Endodermal cell (in vitro differentiated cells): ENCODE data around the gene PICALM. TPM values are rescaled to one million over a fixed set of nuclear protein-coding genes. Genes with fewer than 3 reads are reported as not detected.
A peak's percentile ranks its signal among the peaks of the same experiment; 100 is the strongest.

Source experiments
- DNase-seq: peaks from one replicate; pipeline ENCODE4 v3.0.0-alpha.2; 2017
- H3K27ac ChIP-seq: 2 replicates; pipeline ENCODE4 v1.5.1; 2013; ENCODE audit warnings: mild to moderate bottlenecking, low read depth, low read length, moderate library complexity
- H3K27me3 ChIP-seq: 2 replicates; pipeline ENCODE4 v1.6.1; 2013; ENCODE audit warnings: mild to moderate bottlenecking, low read length, moderate library complexity; ENCODE audit not compliant: insufficient read depth, control insufficient read depth, poor library complexity, severe bottlenecking
- H3K36me3 ChIP-seq: 2 replicates; pipeline ENCODE4 v1.7.0; 2013; ENCODE audit warnings: mild to moderate bottlenecking, low read length, moderate library complexity; ENCODE audit not compliant: control insufficient read depth, insufficient read depth
- H3K4me1 ChIP-seq: one replicate; pipeline ENCODE4 v1.7.0; 2013; ENCODE audit warnings: low read length; ENCODE audit not compliant: control insufficient read depth, insufficient read depth
- H3K4me3 ChIP-seq: 2 replicates; pipeline ENCODE4 v1.5.1; 2013; ENCODE audit warnings: mild to moderate bottlenecking, low read length, moderate library complexity
- H3K9ac ChIP-seq: 2 replicates; pipeline ENCODE4 v1.6.1; 2013; ENCODE audit warnings: mild to moderate bottlenecking, low read length, moderate library complexity; ENCODE audit not compliant: poor library complexity, severe bottlenecking; ENCODE audit errors: extremely low read depth
- H3K9me3 ChIP-seq: 2 replicates; pipeline ENCODE4 v1.6.1; 2013; ENCODE audit warnings: mild to moderate bottlenecking, low read length, moderate library complexity; ENCODE audit not compliant: control insufficient read depth
- H3K27ac Mint-ChIP-seq: 2 replicates; pipeline ENCODE4 v1.8.0; 2020; ENCODE audit warnings: mixed read lengths
- H3K27me3 Mint-ChIP-seq: 2 replicates; pipeline ENCODE4 v1.8.0; 2021; ENCODE audit warnings: mild to moderate bottlenecking, mixed read lengths; ENCODE audit not compliant: insufficient read depth
- H3K36me3 Mint-ChIP-seq: 2 replicates; pipeline ENCODE4 v1.8.0; 2020; ENCODE audit warnings: low read depth, mixed read lengths
- H3K4me1 Mint-ChIP-seq: 2 replicates; pipeline ENCODE4 v1.8.0; 2020; ENCODE audit warnings: mixed read lengths
- H3K4me3 Mint-ChIP-seq: 2 replicates; pipeline ENCODE4 v1.8.0; 2020; ENCODE audit warnings: mild to moderate bottlenecking, moderate library complexity, mixed read lengths
- H3K9me3 Mint-ChIP-seq: 2 replicates; pipeline ENCODE4 v1.8.0; 2020; ENCODE audit warnings: mild to moderate bottlenecking, mixed read lengths
- WGBS, 2 experiments: methylation state at CpG; one replicate each; pipeline versions ENCODE4 v1.1.5 to v1.1.7; 2013; ENCODE audit warnings: missing lambda C conversion rate in 2 of 2, mixed read lengths in 1 of 2; ENCODE audit not compliant: insufficient coverage in 1 of 2, insufficient read length in 1 of 2; 5-methylcytosine and 5-hydroxymethylcytosine counted together
- total RNA-seq, 2 donors: library from RNA; stranded (reverse); fragmentation: NEBNext Ultra II Directional in 1 of 2; extraction: Animal tissue kit (Norgen Biotek cat#: 25700) in 1 of 2; gene quantifications; 2 replicates in 1 of 2; 3 replicates in 1 of 2; pipeline ENCODE4 v1.2.1, GENCODE V29; 2021
- TF ChIP-seq, protein P1 (sequence below): fragments of 200-600 bp; sonication (generic); conservative IDR thresholded peaks from 2 replicates; pipeline ENCODE4 v1.5.0; 2021; ENCODE audit warnings: antibody characterized with exemption, mild to moderate bottlenecking

Gene PICALM
- total RNA-seq, 2 donors from 2014 or later, result 120 to 129 TPM

DNA sequence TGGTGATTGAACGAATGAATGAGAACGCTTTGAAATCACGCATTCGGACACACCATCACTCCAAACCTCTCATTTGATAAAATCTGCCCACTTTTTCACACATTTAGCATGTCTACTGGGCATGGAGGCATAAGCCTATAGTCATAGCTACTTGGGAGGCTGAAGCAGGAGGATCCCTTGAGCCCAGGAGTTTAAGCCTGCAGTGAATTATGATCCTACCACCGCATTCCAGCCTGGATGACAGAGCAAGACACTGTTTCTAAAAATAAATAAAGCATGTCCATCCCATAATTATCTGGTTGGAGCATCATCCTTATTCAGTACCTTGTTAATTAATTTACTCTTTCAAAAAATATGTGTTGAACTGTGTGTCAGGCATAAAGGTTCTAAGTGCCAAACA lies 3.3 kb upstream of the PICALM start:
- Histone ChIP-seq H3K9me3 (no peaks in the 10 kb centered on the region), H3K27me3 (no peaks in the 10 kb centered on the region), H3K4me1 (peaks cover 4% of the 10 kb centered on the region), H3K27ac (no peak overlapping the region), H3K4me3 (no peak overlapping the region), H3K9ac (no peak overlapping the region), H3K36me3 (no peaks in the 10 kb centered on the region)
- H3K4me1 Mint-ChIP-seq, result peaks cover 13% of the 10 kb centered on the region
- peaks cover 6% of the 10 kb centered on the region for H3K27me3 Mint-ChIP-seq
- no peaks in the 10 kb centered on the region for H3K36me3 Mint-ChIP-seq
- no peaks in the 10 kb centered on the region for H3K9me3 Mint-ChIP-seq
- 100% methylated on average over 1 to 5 of the region's 5 CpGs for WGBS, 2 experiments
- no peak for DNase-seq
- TF ChIP-seq, protein P1, sequence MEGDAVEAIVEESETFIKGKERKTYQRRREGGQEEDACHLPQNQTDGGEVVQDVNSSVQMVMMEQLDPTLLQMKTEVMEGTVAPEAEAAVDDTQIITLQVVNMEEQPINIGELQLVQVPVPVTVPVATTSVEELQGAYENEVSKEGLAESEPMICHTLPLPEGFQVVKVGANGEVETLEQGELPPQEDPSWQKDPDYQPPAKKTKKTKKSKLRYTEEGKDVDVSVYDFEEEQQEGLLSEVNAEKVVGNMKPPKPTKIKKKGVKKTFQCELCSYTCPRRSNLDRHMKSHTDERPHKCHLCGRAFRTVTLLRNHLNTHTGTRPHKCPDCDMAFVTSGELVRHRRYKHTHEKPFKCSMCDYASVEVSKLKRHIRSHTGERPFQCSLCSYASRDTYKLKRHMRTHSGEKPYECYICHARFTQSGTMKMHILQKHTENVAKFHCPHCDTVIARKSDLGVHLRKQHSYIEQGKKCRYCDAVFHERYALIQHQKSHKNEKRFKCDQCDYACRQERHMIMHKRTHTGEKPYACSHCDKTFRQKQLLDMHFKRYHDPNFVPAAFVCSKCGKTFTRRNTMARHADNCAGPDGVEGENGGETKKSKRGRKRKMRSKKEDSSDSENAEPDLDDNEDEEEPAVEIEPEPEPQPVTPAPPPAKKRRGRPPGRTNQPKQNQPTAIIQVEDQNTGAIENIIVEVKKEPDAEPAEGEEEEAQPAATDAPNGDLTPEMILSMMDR, result no peak
- no peak overlapping the region for H3K27ac Mint-ChIP-seq
- H3K4me3 Mint-ChIP-seq, result no peak overlapping the region

DNA sequence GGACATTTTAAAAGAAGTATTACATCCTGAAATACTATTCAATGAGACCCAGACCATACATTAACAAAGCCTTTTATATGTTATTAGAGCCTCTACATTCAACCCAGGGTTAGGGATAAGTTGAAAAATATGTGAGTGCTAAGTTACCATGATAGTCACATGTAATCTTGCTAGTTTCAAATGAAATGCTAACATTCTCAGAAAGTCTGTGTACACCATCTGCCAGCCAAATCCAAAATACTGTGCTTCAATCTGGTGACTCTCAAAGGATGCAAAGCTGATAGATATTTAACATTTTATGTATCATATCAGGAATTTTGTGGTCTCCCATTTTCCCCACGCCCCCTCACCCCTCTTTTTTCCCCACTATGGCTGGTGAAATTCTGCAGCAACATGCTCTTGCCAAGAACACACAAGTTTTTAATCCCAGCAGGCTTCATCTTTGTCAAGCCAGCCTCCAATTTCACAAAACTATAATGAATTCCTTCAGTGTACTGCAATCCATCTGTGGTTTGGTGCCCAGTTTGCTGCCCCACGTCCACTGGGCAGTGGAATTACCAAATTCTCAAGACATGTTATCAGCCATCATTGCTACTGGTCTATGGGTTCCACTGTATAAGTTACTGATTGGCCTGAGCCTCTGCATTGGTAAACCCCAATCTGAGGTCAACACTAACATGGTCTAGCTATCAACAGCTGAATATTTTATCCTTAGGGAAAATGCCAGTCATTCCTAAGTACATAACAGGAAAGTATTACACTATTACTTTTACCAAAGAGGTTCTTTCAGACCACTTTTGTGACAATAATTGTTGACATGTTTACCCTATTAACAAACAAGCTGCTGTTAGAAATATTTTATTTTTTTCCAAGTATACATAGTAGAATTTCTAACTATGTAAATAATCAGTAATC lies 1.5 kb upstream of the PICALM start:
- H3K4me1 Mint-ChIP-seq, result peaks cover 26% of the 10 kb centered on the region
- 66 to 75% methylated on average over 2 of the region's 2 CpGs for WGBS, 2 experiments
- H3K36me3 Mint-ChIP-seq, result no peaks in the 10 kb centered on the region
- no peaks in the 10 kb centered on the region for H3K27me3 ChIP-seq
- H3K4me3 Mint-ChIP-seq, result peak overlapping the region; percentile 100
- peak overlapping the region; percentile 99 for H3K27ac Mint-ChIP-seq
- no peak for DNase-seq
- H3K27ac ChIP-seq, result no peak overlapping the region
- TF ChIP-seq, protein P1, result no peak
- no peaks in the 10 kb centered on the region for H3K27me3 Mint-ChIP-seq
- peaks cover 4% of the 10 kb centered on the region for H3K4me1 ChIP-seq
- H3K9ac ChIP-seq, result no peak overlapping the region
- no peaks in the 10 kb centered on the region for H3K36me3 ChIP-seq
- H3K9me3 Mint-ChIP-seq, result no peaks in the 10 kb centered on the region
- no peaks in the 10 kb centered on the region for H3K9me3 ChIP-seq
- peak overlapping the region; percentile 77 for H3K4me3 ChIP-seq

DNA sequence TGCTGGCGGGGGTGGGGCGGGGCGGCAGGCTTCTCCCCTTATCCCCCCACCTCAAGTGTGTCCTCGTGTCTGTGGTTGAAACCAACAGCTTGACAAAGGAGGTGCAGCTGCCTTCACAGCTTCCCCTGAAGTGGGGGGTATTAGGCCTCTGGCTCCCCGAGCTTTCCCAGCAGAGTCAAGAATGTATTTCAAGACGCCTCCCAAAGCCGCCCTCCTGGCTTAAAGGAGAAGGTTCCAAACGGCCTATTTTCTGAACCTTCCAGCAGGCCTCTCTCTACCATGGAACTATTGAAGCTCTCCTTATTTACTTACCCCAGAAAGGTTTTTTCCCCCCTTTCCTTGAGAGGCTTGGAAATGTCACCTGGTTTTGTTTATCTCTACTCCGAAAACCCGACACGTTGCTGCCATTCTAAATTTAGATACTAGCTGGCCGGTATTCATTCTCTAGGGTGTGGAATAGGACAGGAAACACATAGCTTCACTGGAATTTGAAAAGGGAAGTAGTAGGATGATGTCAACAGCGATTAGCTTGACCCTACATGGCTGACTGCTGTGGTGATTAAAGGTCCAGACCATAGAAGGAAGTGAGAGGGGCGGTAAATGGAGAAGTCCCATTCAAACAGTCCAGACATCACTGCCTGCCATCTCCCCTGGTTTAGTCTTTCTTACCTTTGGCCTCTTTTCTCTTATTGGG lies 671 bp upstream of the PICALM start:
- peak; percentile 71 for DNase-seq
- H3K9me3 Mint-ChIP-seq, result no peaks in the 10 kb centered on the region
- H3K27me3 ChIP-seq, result no peaks in the 10 kb centered on the region
- H3K4me1 ChIP-seq, result peaks cover 4% of the 10 kb centered on the region
- no peaks in the 10 kb centered on the region for H3K36me3 ChIP-seq
- H3K4me3 Mint-ChIP-seq, result peak overlapping the region; percentile 100
- peak overlapping the region; percentile 99 for H3K27ac Mint-ChIP-seq
- peaks cover 27% of the 10 kb centered on the region for H3K4me1 Mint-ChIP-seq
- TF ChIP-seq, protein P1, result no peak
- no peaks in the 10 kb centered on the region for H3K36me3 Mint-ChIP-seq
- 12 to 15% methylated on average over 8 to 14 of the region's 14 CpGs for WGBS, 2 experiments
- peak overlapping the region; percentile 77 for H3K4me3 ChIP-seq
- H3K27me3 Mint-ChIP-seq, result no peaks in the 10 kb centered on the region
- peak overlapping the region; percentile 91 for H3K27ac ChIP-seq
- no peaks in the 10 kb centered on the region for H3K9me3 ChIP-seq
- H3K9ac ChIP-seq, result peak overlapping the region; percentile 87
